ENCODE measurements around the gene FMNL2.
A peak's percentile ranks its signal among the peaks of the same experiment; 100 is the strongest.

The FMNL2 gene

GRCh38 chr2:152632736-152633135, 297.8 kb downstream of the FMNL2 start:
- Histone ChIP-seq H3K4me3 (ENCODE audit: low read length) (no peak overlapping the region), H3K27ac (ENCODE audit: low read length) (no peak overlapping the region), H3K4me1 (ENCODE audit: low read length) (0 out of 2 replicates have a peak, but pooled peaks cover 7% of the 10 kb centered on the region), H3K9me3 (replicated peaks; ENCODE audit: insufficient read depth, low read length) (no peaks in the 10 kb centered on the region), H3F3A (ENCODE audit: insufficient read depth, low read length) (0 out of 2 replicates have a peak, but pooled peaks cover 7% of the 10 kb centered on the region), H3K79me2 (ENCODE audit: low read length) (no peaks in the 10 kb centered on the region), H2AFZ (ENCODE audit: low read length) (no peak overlapping the region), H3K4me2 (ENCODE audit: low read depth, low read length) (no peak overlapping the region), H3K9me2 (replicated peaks; ENCODE audit: insufficient read depth, low read length) (no peaks in the 10 kb centered on the region), H3K36me3 (replicated peaks; ENCODE audit: insufficient read depth, low read length) (no peaks in the 10 kb centered on the region), H3K27me3 (replicated peaks; ENCODE audit: insufficient read depth, low read length) (no peaks in the 10 kb centered on the region), H3K9ac (ENCODE audit: low read length) (no peak overlapping the region), H4K20me1 (ENCODE audit: insufficient read depth, low read length) (no peaks in the 10 kb centered on the region)
- TF ChIP-seq, protein P1, sequence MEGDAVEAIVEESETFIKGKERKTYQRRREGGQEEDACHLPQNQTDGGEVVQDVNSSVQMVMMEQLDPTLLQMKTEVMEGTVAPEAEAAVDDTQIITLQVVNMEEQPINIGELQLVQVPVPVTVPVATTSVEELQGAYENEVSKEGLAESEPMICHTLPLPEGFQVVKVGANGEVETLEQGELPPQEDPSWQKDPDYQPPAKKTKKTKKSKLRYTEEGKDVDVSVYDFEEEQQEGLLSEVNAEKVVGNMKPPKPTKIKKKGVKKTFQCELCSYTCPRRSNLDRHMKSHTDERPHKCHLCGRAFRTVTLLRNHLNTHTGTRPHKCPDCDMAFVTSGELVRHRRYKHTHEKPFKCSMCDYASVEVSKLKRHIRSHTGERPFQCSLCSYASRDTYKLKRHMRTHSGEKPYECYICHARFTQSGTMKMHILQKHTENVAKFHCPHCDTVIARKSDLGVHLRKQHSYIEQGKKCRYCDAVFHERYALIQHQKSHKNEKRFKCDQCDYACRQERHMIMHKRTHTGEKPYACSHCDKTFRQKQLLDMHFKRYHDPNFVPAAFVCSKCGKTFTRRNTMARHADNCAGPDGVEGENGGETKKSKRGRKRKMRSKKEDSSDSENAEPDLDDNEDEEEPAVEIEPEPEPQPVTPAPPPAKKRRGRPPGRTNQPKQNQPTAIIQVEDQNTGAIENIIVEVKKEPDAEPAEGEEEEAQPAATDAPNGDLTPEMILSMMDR (IDR thresholded peaks at IDR 0.05; ENCODE audit: low read length) = no peak
- no peak for TF ChIP-seq EZH2 (optimal IDR thresholded peaks at IDR 0.05; ENCODE audit: low read depth, low read length)
- TF ChIP-seq EZH2phosphoT487 (IDR thresholded peaks at IDR 0.05; ENCODE audit: low read length) = no peak
- DNase-seq = no peak

DNA sequence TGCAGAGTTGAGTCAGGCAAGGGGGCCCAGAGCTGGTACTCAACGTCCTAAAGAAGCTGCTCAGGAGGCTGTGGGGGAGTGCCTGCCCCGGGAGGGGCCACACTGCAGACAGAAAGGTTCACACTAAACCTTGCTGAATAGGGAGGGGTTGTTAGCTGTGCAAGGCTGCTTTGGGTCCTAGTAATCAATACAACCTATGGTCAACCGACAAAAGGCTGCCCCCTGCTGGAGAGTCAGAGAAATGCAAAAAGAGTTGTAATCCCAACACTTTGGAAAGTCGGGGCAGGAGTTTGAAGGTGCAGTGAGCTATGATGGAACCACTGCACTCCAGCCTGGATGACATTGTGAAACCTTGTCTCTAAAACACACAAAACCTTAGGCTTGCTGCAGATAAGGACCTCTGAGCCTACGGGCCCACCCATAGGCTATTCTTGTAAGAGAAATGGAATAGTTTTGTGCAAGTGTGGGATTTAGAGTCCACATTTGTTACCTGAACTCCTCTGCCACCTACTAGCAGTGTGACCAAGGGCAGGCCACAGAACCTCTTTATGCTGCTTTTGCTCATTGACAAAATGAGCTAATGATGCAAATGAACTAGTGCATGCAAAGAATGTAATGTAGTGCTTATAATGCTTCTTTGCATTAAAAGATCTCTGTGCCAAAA, 300.8 kb downstream of the FMNL2 start:
- H3K4me2 ChIP-seq (ENCODE audit: low read depth, low read length) = no peak overlapping the region
- no peaks in the 10 kb centered on the region for H4K20me1 ChIP-seq (ENCODE audit: insufficient read depth, low read length)
- no peaks in the 10 kb centered on the region for H3K9me3 ChIP-seq (replicated peaks; ENCODE audit: insufficient read depth, low read length)
- no peak overlapping the region for H3K4me3 ChIP-seq (ENCODE audit: low read length)
- no peaks in the 10 kb centered on the region for H3K79me2 ChIP-seq (ENCODE audit: low read length)
- no peaks in the 10 kb centered on the region for H3K4me1 ChIP-seq (ENCODE audit: low read length)
- no peak overlapping the region for H3K9ac ChIP-seq (ENCODE audit: low read length)
- peak; percentile 51 for DNase-seq
- H3K27ac ChIP-seq (ENCODE audit: low read length) = no peak overlapping the region
- H3K27me3 ChIP-seq (replicated peaks; ENCODE audit: insufficient read depth, low read length) = no peaks in the 10 kb centered on the region
- no peaks in the 10 kb centered on the region for H3K9me2 ChIP-seq (replicated peaks; ENCODE audit: insufficient read depth, low read length)
- no peaks in the 10 kb centered on the region for H3K36me3 ChIP-seq (replicated peaks; ENCODE audit: insufficient read depth, low read length)
- no peak overlapping the region for H2AFZ ChIP-seq (ENCODE audit: low read length)
- TF ChIP-seq, protein P1 (IDR thresholded peaks at IDR 0.05; ENCODE audit: low read length) = peak; percentile 83
- TF ChIP-seq EZH2 (optimal IDR thresholded peaks at IDR 0.05; ENCODE audit: low read depth, low read length) (no peak), EZH2phosphoT487 (IDR thresholded peaks at IDR 0.05; ENCODE audit: low read length) (no peak)
- no peaks in the 10 kb centered on the region for H3F3A ChIP-seq (ENCODE audit: insufficient read depth, low read length)

DNA sequence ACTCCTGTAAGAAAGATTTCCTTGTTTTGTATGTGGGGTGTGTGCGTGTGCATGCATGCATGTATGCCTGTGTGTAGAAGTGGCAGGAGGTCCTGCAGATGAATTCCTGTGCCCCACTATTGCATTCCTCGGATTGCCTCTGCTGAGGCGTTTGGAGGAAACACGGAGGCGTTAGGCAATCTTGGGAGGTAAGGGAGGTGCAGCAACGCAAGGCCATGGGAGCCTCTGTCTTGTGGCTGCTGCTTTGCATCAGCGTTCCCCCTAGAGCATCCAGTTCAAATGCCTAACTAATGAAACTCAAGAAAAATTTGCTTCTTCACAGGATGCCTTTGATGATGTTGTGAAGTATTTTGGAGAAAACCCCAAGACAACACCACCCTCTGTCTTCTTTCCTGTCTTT, 302.3 kb downstream of the FMNL2 start:
- TF ChIP-seq EZH2 (optimal IDR thresholded peaks at IDR 0.05; ENCODE audit: low read depth, low read length) (no peak), EZH2phosphoT487 (IDR thresholded peaks at IDR 0.05; ENCODE audit: low read length) (no peak)
- TF ChIP-seq, protein P1 (IDR thresholded peaks at IDR 0.05; ENCODE audit: low read length) = no peak
- Histone ChIP-seq H3K4me1 (ENCODE audit: low read length) (no peaks in the 10 kb centered on the region), H3K9me3 (replicated peaks; ENCODE audit: insufficient read depth, low read length) (no peaks in the 10 kb centered on the region), H3K36me3 (replicated peaks; ENCODE audit: insufficient read depth, low read length) (no peaks in the 10 kb centered on the region), H3K4me2 (ENCODE audit: low read depth, low read length) (no peak overlapping the region), H4K20me1 (ENCODE audit: insufficient read depth, low read length) (no peaks in the 10 kb centered on the region), H3K9me2 (replicated peaks; ENCODE audit: insufficient read depth, low read length) (no peaks in the 10 kb centered on the region), H3F3A (ENCODE audit: insufficient read depth, low read length) (no peaks in the 10 kb centered on the region), H3K27me3 (replicated peaks; ENCODE audit: insufficient read depth, low read length) (no peaks in the 10 kb centered on the region), H2AFZ (ENCODE audit: low read length) (no peak overlapping the region), H3K9ac (ENCODE audit: low read length) (no peak overlapping the region), H3K4me3 (ENCODE audit: low read length) (no peak overlapping the region), H3K27ac (ENCODE audit: low read length) (no peak overlapping the region), H3K79me2 (ENCODE audit: low read length) (no peaks in the 10 kb centered on the region)
- DNase-seq = no peak

Data from MM.1S (cell line).